GM12873 (cell line): Measurements from ENCODE around the gene KCTD15.

ENCODE experiments used
- CTCF ChIP-seq: IDR thresholded peaks from 2 replicates; pipeline ENCODE4 v1.5.1; 2012; ENCODE audit warnings: low read depth, mild to moderate bottlenecking, moderate library complexity, low read length, control low read depth; ENCODE audit not compliant: insufficient read depth; ENCODE audit errors: missing control alignments

The KCTD15 gene

GRCh38 chr19:33805840-33806433, 9.3 kb downstream of the KCTD15 start:
- TF ChIP-seq CTCF: no peak

- no peak for TF ChIP-seq CTCF
Observed at GRCh38 chr19:33806434-33806881, 9.8 kb downstream of the KCTD15 start.

- no peak for TF ChIP-seq CTCF
Observed at GRCh38 chr19:33808399-33808798, 11.7 kb downstream of the KCTD15 start.

- TF ChIP-seq CTCF: no peak
Observed at GRCh38 chr19:33809960-33810359, 13.3 kb downstream of the KCTD15 start.

- no peak for TF ChIP-seq CTCF
Observed at GRCh38 chr19:33810821-33811220, 14.2 kb downstream of the KCTD15 start.

GRCh38 chr19:33811246-33811645, 14.6 kb downstream of the KCTD15 start:
- TF ChIP-seq CTCF: no peak

GRCh38 chr19:33811736-33812387, 15.2 kb downstream of the KCTD15 start:
- no peak for TF ChIP-seq CTCF
